Measurements from ENCODE around the gene KDM4C.
"Not testable (repeated sequence)": the region's sequence is repeated elsewhere in the genome, so short reads cannot be mapped to it uniquely, and the experiment has no call there.

KDM4C gene

GRCh38 chr9:6944093-6944551, 186.3 kb downstream of the KDM4C start:
- peaks cover 0 to 5% (median under 1%) of the 10 kb centered on the region in 5 donors for H3K4me1 ChIP-seq (ENCODE audit: control insufficient read depth in 5 of 5, insufficient read depth in 5 of 5, low read length in 5 of 5)
- no peak overlapping the region for H3K4me3 ChIP-seq (ENCODE audit: low read depth in 1 of 5, low read length in 5 of 5)
- H3K9ac ChIP-seq (ENCODE audit: low read length in 5 of 5) = no peak overlapping the region
- no peak overlapping the region for H3K27ac ChIP-seq (ENCODE audit: low read depth, low read length)
- H3K27me3 ChIP-seq (ENCODE audit: control insufficient read depth in 5 of 5, insufficient read depth in 4 of 5, low read length in 5 of 5) = no peaks in the 10 kb centered on the region
- no peaks in the 10 kb centered on the region for H3K36me3 ChIP-seq (ENCODE audit: control insufficient read depth in 5 of 5, insufficient read depth in 5 of 5, low read length in 5 of 5)
- H3K9me3 ChIP-seq (ENCODE audit: control insufficient read depth in 5 of 5, low read length in 5 of 5) = no peaks in the 10 kb centered on the region

- Histone ChIP-seq H3K36me3 (ENCODE audit: control insufficient read depth in 5 of 5, insufficient read depth in 5 of 5, low read length in 5 of 5) (no peaks in the 10 kb centered on the region), H3K4me1 (ENCODE audit: control insufficient read depth in 5 of 5, insufficient read depth in 5 of 5, low read length in 5 of 5) (peaks cover 0 to 5% (median 0%) of the 10 kb centered on the region in 5 donors), H3K9ac (ENCODE audit: low read length in 5 of 5) (no peak overlapping the region), H3K9me3 (ENCODE audit: control insufficient read depth in 5 of 5, low read length in 5 of 5) (no peaks in the 10 kb centered on the region), H3K27ac (ENCODE audit: low read depth, low read length) (no peak overlapping the region), H3K4me3 (ENCODE audit: low read depth in 1 of 5, low read length in 5 of 5) (no peak overlapping the region), H3K27me3 (ENCODE audit: control insufficient read depth in 5 of 5, insufficient read depth in 4 of 5, low read length in 5 of 5) (no peaks in the 10 kb centered on the region)
These were observed 187.1 kb downstream of the KDM4C start for GRCh38 chr9:6944896-6945295.

- no peak overlapping the region for H3K27ac ChIP-seq (ENCODE audit: low read depth, low read length)
- no peak overlapping the region for H3K4me3 ChIP-seq (ENCODE audit: low read depth in 1 of 5, low read length in 5 of 5)
- no peaks in the 10 kb centered on the region for H3K27me3 ChIP-seq (ENCODE audit: control insufficient read depth in 5 of 5, insufficient read depth in 4 of 5, low read length in 5 of 5)
- no peaks in the 10 kb centered on the region for H3K36me3 ChIP-seq (ENCODE audit: control insufficient read depth in 5 of 5, insufficient read depth in 5 of 5, low read length in 5 of 5)
- no peak overlapping the region for H3K9ac ChIP-seq (ENCODE audit: low read length in 5 of 5)
- peaks cover 0 to 5% (median 0%) of the 10 kb centered on the region in 5 donors for H3K4me1 ChIP-seq (ENCODE audit: control insufficient read depth in 5 of 5, insufficient read depth in 5 of 5, low read length in 5 of 5)
- H3K9me3 ChIP-seq (ENCODE audit: control insufficient read depth in 5 of 5, low read length in 5 of 5) = no peaks in the 10 kb centered on the region
These were observed 188.0 kb downstream of the KDM4C start for GRCh38 chr9:6945816-6946215.

- H3K9me3 ChIP-seq (ENCODE audit: control insufficient read depth in 5 of 5, low read length in 5 of 5) = no peaks in the 10 kb centered on the region
- H3K27ac ChIP-seq (ENCODE audit: low read depth, low read length) = no peak overlapping the region
- no peak overlapping the region for H3K4me3 ChIP-seq (ENCODE audit: low read depth in 1 of 5, low read length in 5 of 5)
- H3K36me3 ChIP-seq (ENCODE audit: control insufficient read depth in 5 of 5, insufficient read depth in 5 of 5, low read length in 5 of 5) = no peaks in the 10 kb centered on the region
- no peaks in the 10 kb centered on the region for H3K27me3 ChIP-seq (ENCODE audit: control insufficient read depth in 5 of 5, insufficient read depth in 4 of 5, low read length in 5 of 5)
- H3K9ac ChIP-seq (ENCODE audit: low read length in 5 of 5) = no peak overlapping the region
- H3K4me1 ChIP-seq (ENCODE audit: control insufficient read depth in 5 of 5, insufficient read depth in 5 of 5, low read length in 5 of 5) = peaks cover 0 to 5% (median 0%) of the 10 kb centered on the region in 5 donors
These were observed 188.9 kb downstream of the KDM4C start for GRCh38 chr9:6946583-6947166.

- not testable (repeated sequence) for H3K27me3 ChIP-seq (ENCODE audit: control insufficient read depth in 5 of 5, insufficient read depth in 4 of 5, low read length in 5 of 5); H3K4me1 ChIP-seq (ENCODE audit: control insufficient read depth in 5 of 5, insufficient read depth in 5 of 5, low read length in 5 of 5); H3K9me3 ChIP-seq (ENCODE audit: control insufficient read depth in 5 of 5, low read length in 5 of 5); H3K27ac ChIP-seq (ENCODE audit: low read depth, low read length); H3K36me3 ChIP-seq (ENCODE audit: control insufficient read depth in 5 of 5, insufficient read depth in 5 of 5, low read length in 5 of 5); H3K9ac ChIP-seq (ENCODE audit: low read length in 5 of 5); H3K4me3 ChIP-seq (ENCODE audit: low read depth in 1 of 5, low read length in 5 of 5)
These were observed 191.1 kb downstream of the KDM4C start for GRCh38 chr9:6948921-6949320.

- peaks cover under 1 to 4% (median 2%) of the 10 kb centered on the region in 5 donors for H3K36me3 ChIP-seq (ENCODE audit: control insufficient read depth in 5 of 5, insufficient read depth in 5 of 5, low read length in 5 of 5)
- no peak overlapping the region for H3K27ac ChIP-seq (ENCODE audit: low read depth, low read length)
- H3K27me3 ChIP-seq (ENCODE audit: control insufficient read depth in 5 of 5, insufficient read depth in 4 of 5, low read length in 5 of 5) = no peaks in the 10 kb centered on the region
- no peak overlapping the region for H3K9ac ChIP-seq (ENCODE audit: low read length in 5 of 5)
- no peaks in the 10 kb centered on the region for H3K9me3 ChIP-seq (ENCODE audit: control insufficient read depth in 5 of 5, low read length in 5 of 5)
- no peak overlapping the region for H3K4me3 ChIP-seq (ENCODE audit: low read depth in 1 of 5, low read length in 5 of 5)
- no peaks in the 10 kb centered on the region for H3K4me1 ChIP-seq (ENCODE audit: control insufficient read depth in 5 of 5, insufficient read depth in 5 of 5, low read length in 5 of 5)
These were observed 197.6 kb downstream of the KDM4C start for GRCh38 chr9:6955251-6955921.

- peaks cover 4 to 15% (median 6%) of the 10 kb centered on the region in 5 donors for H3K36me3 ChIP-seq (ENCODE audit: control insufficient read depth in 5 of 5, insufficient read depth in 5 of 5, low read length in 5 of 5)
- no peak overlapping the region for H3K9ac ChIP-seq (ENCODE audit: low read length in 5 of 5)
- no peaks in the 10 kb centered on the region for H3K9me3 ChIP-seq (ENCODE audit: control insufficient read depth in 5 of 5, low read length in 5 of 5)
- no peaks in the 10 kb centered on the region for H3K4me1 ChIP-seq (ENCODE audit: control insufficient read depth in 5 of 5, insufficient read depth in 5 of 5, low read length in 5 of 5)
- no peaks in the 10 kb centered on the region for H3K27me3 ChIP-seq (ENCODE audit: control insufficient read depth in 5 of 5, insufficient read depth in 4 of 5, low read length in 5 of 5)
- no peak overlapping the region for H3K27ac ChIP-seq (ENCODE audit: low read depth, low read length)
- H3K4me3 ChIP-seq (ENCODE audit: low read depth in 1 of 5, low read length in 5 of 5) = no peak overlapping the region
These were observed 199.1 kb downstream of the KDM4C start for GRCh38 chr9:6956879-6957278.

GRCh38 chr9:6959270-6960000, 201.7 kb downstream of the KDM4C start:
- Histone ChIP-seq H3K9me3 (ENCODE audit: control insufficient read depth in 5 of 5, low read length in 5 of 5) (no peaks in the 10 kb centered on the region), H3K27ac (ENCODE audit: low read depth, low read length) (no peak overlapping the region), H3K36me3 (ENCODE audit: control insufficient read depth in 5 of 5, insufficient read depth in 5 of 5, low read length in 5 of 5) (peaks cover 4 to 16% (median 6%) of the 10 kb centered on the region in 5 donors), H3K27me3 (ENCODE audit: control insufficient read depth in 5 of 5, insufficient read depth in 4 of 5, low read length in 5 of 5) (no peaks in the 10 kb centered on the region), H3K9ac (ENCODE audit: low read length in 5 of 5) (no peak overlapping the region), H3K4me3 (ENCODE audit: low read depth in 1 of 5, low read length in 5 of 5) (no peak overlapping the region), H3K4me1 (ENCODE audit: control insufficient read depth in 5 of 5, insufficient read depth in 5 of 5, low read length in 5 of 5) (no peaks in the 10 kb centered on the region)

GRCh38 chr9:6960777-6961176, 203.0 kb downstream of the KDM4C start:
- no peak overlapping the region for H3K27ac ChIP-seq (ENCODE audit: low read depth, low read length)
- no peaks in the 10 kb centered on the region for H3K4me1 ChIP-seq (ENCODE audit: control insufficient read depth in 5 of 5, insufficient read depth in 5 of 5, low read length in 5 of 5)
- H3K36me3 ChIP-seq (ENCODE audit: control insufficient read depth in 5 of 5, insufficient read depth in 5 of 5, low read length in 5 of 5) = peaks cover 4 to 16% (median 6%) of the 10 kb centered on the region in 5 donors

More at GRCh38 chr9:6960777-6961176, 203.0 kb downstream of the KDM4C start:
- no peak overlapping the region for H3K9ac ChIP-seq (ENCODE audit: low read length in 5 of 5)
- no peak overlapping the region for H3K4me3 ChIP-seq (ENCODE audit: low read depth in 1 of 5, low read length in 5 of 5)
- H3K27me3 ChIP-seq (ENCODE audit: control insufficient read depth in 5 of 5, insufficient read depth in 4 of 5, low read length in 5 of 5) = no peaks in the 10 kb centered on the region
- no peaks in the 10 kb centered on the region for H3K9me3 ChIP-seq (ENCODE audit: control insufficient read depth in 5 of 5, low read length in 5 of 5)
